Endothelial cell of umbilical vein (primary cell): ENCODE results near the gene CD163L1. TPM values are rescaled to one million over a fixed set of nuclear protein-coding genes. Genes with fewer than 3 reads are reported as not detected.

Experiments
- Bru-seq: library from RNA; stranded (reverse); fragments of 400-500 nt; gene quantifications from one replicate; lab custom pipeline; 2021; lab: Mats Ljungman, UMichigan
- BruChase-seq, 2 experiments: library from RNA; stranded (reverse); fragments of 400-500 nt; gene quantifications; one replicate each; lab custom pipeline; 2021; lab: Mats Ljungman, UMichigan
- BruUV-seq: library from RNA; stranded (reverse); fragments of 400-500 nt; replicated peaks from 2 replicates; lab custom pipeline; 2021; lab: Mats Ljungman, UMichigan
- CTCF ChIA-PET: fragments of 300-600, 350-600 bp; sonication (Branson Sonifier 250); formaldehyde crosslinking; loops from one replicate; lab custom pipeline; 2021; ENCODE audit warnings: antibody characterized with exemption, inconsistent platforms; lab: Charles Lee
- POLR2A ChIA-PET: fragments of 300-600, 350-600 bp; sonication (Branson Sonifier 250); formaldehyde crosslinking; loops from one replicate; lab custom pipeline; 2021; ENCODE audit warnings: antibody characterized with exemption, inconsistent platforms; lab: Charles Lee
- DNase-seq: peaks from one replicate; pipeline ENCODE4 v3.0.0-alpha.2; 2011; ENCODE audit warnings: low read depth, low spot score
- FAIRE-seq: peaks from 2 replicates; lab custom pipeline; 2011; peaks lifted over from hg19 to GRCh38; lab: Jason Lieb, UNC
- H2AFZ ChIP-seq: 2 replicates; pipeline ENCODE4 v1.6.0; 2012; ENCODE audit warnings: low read depth, low read length, control low read depth, inconsistent platforms
- H3K27ac ChIP-seq: 2 replicates; pipeline ENCODE4 v1.5.1; 2011; ENCODE audit warnings: low read depth, mild to moderate bottlenecking, control low read depth, low read length, moderate library complexity; ENCODE audit not compliant: insufficient read depth
- H3K27me3 ChIP-seq, 2 experiments: 2 replicates each; pipeline versions ENCODE4 v1.6.0 to v1.6.1; 2011; ENCODE audit warnings: low read length in 2 of 2, mixed read lengths in 1 of 2; ENCODE audit not compliant: control insufficient read depth in 2 of 2, insufficient read depth in 2 of 2
- H3K36me3 ChIP-seq, 2 experiments: 2 replicates in 1 of 2; 3 replicates in 1 of 2; pipeline ENCODE4 v1.5.1; 2011; ENCODE audit warnings: low read length in 2 of 2, mild to moderate bottlenecking in 1 of 2, moderate library complexity in 1 of 2; ENCODE audit not compliant: control insufficient read depth in 2 of 2, insufficient read depth in 2 of 2; ENCODE audit errors: extremely low read depth in 1 of 2
- H3K4me1 ChIP-seq: 3 replicates; pipeline ENCODE4 v1.5.1; 2011; ENCODE audit warnings: mild to moderate bottlenecking, low read length; ENCODE audit not compliant: control insufficient read depth, insufficient read depth; ENCODE audit errors: extremely low read depth
- H3K4me2 ChIP-seq: 2 replicates; pipeline ENCODE4 v1.6.1; 2011; ENCODE audit warnings: low read length, control low read depth, mixed read lengths; ENCODE audit not compliant: insufficient read depth
- H3K4me3 ChIP-seq, 3 experiments: fragments of 200-600 bp in 1 of 3; sonication (generic), shearing (Covaris generic) in 1 of 3; replicated peaks in 1 of 3; 2 replicates each; pipeline ENCODE4 v1.5.1; 2011 to 2016; ENCODE audit warnings: control low read depth in 3 of 3, low read length in 3 of 3, mild to moderate bottlenecking in 2 of 3, inconsistent platforms in 1 of 3, low read depth in 1 of 3, moderate library complexity in 1 of 3; ENCODE audit not compliant: insufficient read depth in 1 of 3
- H3K79me2 ChIP-seq: 2 replicates; pipeline ENCODE4 v1.6.0; 2012; ENCODE audit warnings: low read length, inconsistent platforms; ENCODE audit not compliant: control insufficient read depth, insufficient read depth
- H3K9ac ChIP-seq: replicated peaks from 2 replicates; pipeline ENCODE3; 2011; ENCODE audit warnings: low read length, control low read depth; ENCODE audit not compliant: insufficient read depth; ENCODE audit errors: extremely low read depth
- H3K9me1 ChIP-seq: replicated peaks from 3 replicates; pipeline ENCODE4 v1.6.0; 2011; ENCODE audit warnings: mild to moderate bottlenecking, low read length; ENCODE audit not compliant: control insufficient read depth, insufficient read depth; ENCODE audit errors: extremely low read depth
- H3K9me3 ChIP-seq: replicated peaks from 2 replicates; pipeline ENCODE4 v1.5.1; 2012; ENCODE audit warnings: low read length, inconsistent platforms; ENCODE audit not compliant: control insufficient read depth, insufficient read depth
- H4K20me1 ChIP-seq: replicated peaks from 2 replicates; pipeline ENCODE3; 2011; ENCODE audit warnings: mild to moderate bottlenecking, low read length; ENCODE audit not compliant: control insufficient read depth, insufficient read depth; ENCODE audit errors: extremely low read depth
- EZH2 ChIP-seq: IDR thresholded peaks from 2 replicates; pipeline ENCODE4 v1.6.1; 2012; ENCODE audit warnings: borderline replicate concordance, low read depth, mild to moderate bottlenecking, moderate library complexity, low read length, inconsistent platforms; ENCODE audit not compliant: severe bottlenecking
- FOS ChIP-seq: IDR thresholded peaks from 2 replicates; pipeline ENCODE4 v1.6.1; 2011; ENCODE audit warnings: mild to moderate bottlenecking, low read length, moderate library complexity, borderline replicate concordance; ENCODE audit not compliant: insufficient read depth
- GATA2 ChIP-seq: IDR thresholded peaks from 2 replicates; pipeline ENCODE4 v1.7.0; 2011; ENCODE audit warnings: low read depth, mild to moderate bottlenecking, moderate library complexity, mixed read lengths, low read length; ENCODE audit not compliant: insufficient read length, insufficient read depth
- JUN ChIP-seq: IDR thresholded peaks from 2 replicates; pipeline ENCODE4 v1.6.1; 2011; ENCODE audit warnings: borderline replicate concordance, low read depth; ENCODE audit not compliant: insufficient read length, insufficient read depth
- MYC ChIP-seq: IDR thresholded peaks from one replicate; pipeline ENCODE4 v1.6.1; 2011; ENCODE audit warnings: mild to moderate bottlenecking, low read depth, low read length
- POLR2A ChIP-seq: IDR thresholded peaks from 2 replicates; pipeline ENCODE4 v1.6.1; 2012; ENCODE audit warnings: low read depth, mild to moderate bottlenecking, control low read depth, low read length
- POLR2AphosphoS5 ChIP-seq: IDR thresholded peaks from 2 replicates; pipeline ENCODE4 v1.6.1; 2012; ENCODE audit warnings: low read depth, mild to moderate bottlenecking, control low read depth, low read length, moderate library complexity; ENCODE audit not compliant: insufficient read depth
- dilution Hi-C: fragments of 300-500 bp; cut with MboI; formaldehyde crosslinking; loops from one replicate; pipeline ENCODE4 v1.15.0; 2019; ENCODE audit warnings: low sequenced_read_pairs; ENCODE audit not compliant: extremely low pct_ligation_motif_present
- intact Hi-C: fragments of 100-400 bp; cut with micrococcal nuclease; formaldehyde crosslinking; loops from one replicate; pipeline ENCODE4 v1.10.0; 2022
- long read RNA-seq: library from polyadenylated mRNA; stranded (forward); transcript quantifications from one replicate; pipeline ENCODE4 v2.0.0, GENCODE V29; 2021
- polyA minus RNA-seq, 3 experiments: library from RNA; depleted of rRNA, polyadenylated mRNA; stranded (reverse); fragments of >200 nt; gene quantifications; 1 replicate in 1 of 3; 2 replicates in 2 of 3; pipeline ENCODE4 v1.2.3, GENCODE V29; 2011
- polyA plus RNA-seq, 4 experiments: library from polyadenylated mRNA; depleted of rRNA in 3 of 4; stranded (reverse) in 3 of 4; unstranded in 1 of 4; fragments of >200 nt; gene quantifications; 2 replicates each; pipeline versions ENCODE4 v1.2.1 to v1.2.3, GENCODE V29; 2011 to 2012; ENCODE audit warnings: missing spikeins in 1 of 4
- total RNA-seq: library from RNA; stranded (reverse); gene quantifications from 2 replicates; pipeline ENCODE4 v1.2.3, GENCODE V29; 2021
- TF ChIP-seq, protein P1 (sequence below): IDR thresholded peaks from 2 replicates; pipeline ENCODE4 v1.6.1; 2011; ENCODE audit not compliant: insufficient read depth, insufficient read length
- TF ChIP-seq, protein P2 (sequence below), 2 donors: IDR thresholded peaks; 1 replicate in 1 of 2; 2 replicates in 1 of 2; pipeline ENCODE4 v1.5.1; 2011; ENCODE audit warnings: low read length in 2 of 2, mild to moderate bottlenecking in 2 of 2, moderate library complexity in 2 of 2, control low read depth in 1 of 2, inconsistent platforms in 1 of 2, low read depth in 1 of 2; ENCODE audit not compliant: insufficient read depth in 1 of 2; ENCODE audit errors: extremely low read depth in 1 of 2

CD163L1 gene
- 7.5 and 10.7 TPM in 2 replicates for total RNA-seq
- 1.9 and 2.8 TPM in 2 replicates for polyA plus RNA-seq
- 4.2 TPM in 2 replicates for polyA plus RNA-seq (2011; cell fraction: cytosol; rRNA removed)
- 15.0 and 16.5 TPM in 2 replicates for polyA plus RNA-seq (2011; cell fraction: nucleus; rRNA removed)
- polyA plus RNA-seq (2012), result 9.0 and 11.9 TPM in 2 replicates
- 10.4 and 38.0 TPM in 2 replicates for polyA minus RNA-seq
- polyA minus RNA-seq (2011; cell fraction: cytosol; rRNA and poly(A)+ RNA removed), result 2.0 TPM
- 16.6 and 24.8 TPM in 2 replicates for polyA minus RNA-seq (2011; cell fraction: nucleus; rRNA and poly(A)+ RNA removed)
- Bru-seq, nascent RNA, result percentile 45 among the genes with signal in this experiment
- percentile 48 among the genes with signal in this experiment for BruChase-seq, experiment 1, labeled RNA remaining after a 6-hour chase
- BruChase-seq, experiment 2, labeled RNA remaining after a 2-hour chase, result percentile 48 among the genes with signal in this experiment
- long read RNA-seq, partial matches to known transcripts, result 4 of 11 reads
- long read RNA-seq, other reads (novel, unspliced or antisense), result 7 of 11 reads

DNA sequence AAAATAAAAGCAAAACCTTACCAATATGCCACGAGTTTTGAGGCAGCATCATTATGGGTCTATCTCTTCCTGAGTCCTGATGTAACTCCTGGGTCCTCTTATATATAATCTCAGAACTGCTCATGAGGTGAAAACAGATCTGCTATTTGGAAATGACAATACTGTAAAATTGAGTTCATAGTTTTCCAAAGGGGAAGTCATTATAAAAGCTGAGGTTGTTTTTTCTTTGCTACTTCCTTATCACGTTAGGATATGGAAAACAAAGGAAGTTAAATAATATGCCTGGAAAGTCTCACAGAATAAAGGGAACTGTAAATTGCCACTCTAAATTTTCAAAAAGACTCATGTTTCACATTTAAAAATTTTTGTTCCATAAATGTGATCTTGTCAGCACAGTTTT is at the start of gene CD163L1:
CD163L1 (minus strand) TSS at position 78 of the 400 bp plus-strand sequence; CDS start at position 52, 26 bp downstream.
- H3K9ac ChIP-seq, result peak within 1 kb of the TSS; percentile 9
- H2AFZ ChIP-seq, result peak within 1 kb of the TSS; percentile 76
- peaks cover 0 to 3% of the 10 kb centered on the region in 2 experiments for H3K27me3 ChIP-seq
- H3K9me1 ChIP-seq, result no peaks in the 10 kb centered on the region
- no peaks in the 10 kb centered on the region for H3K36me3 ChIP-seq
- peak within 1 kb of the TSS; percentile 58 for H3K4me2 ChIP-seq
- TF ChIP-seq MYC (no peak), JUN (no peak), EZH2 (no peak), POLR2AphosphoS5 (no peak), FOS (no peak), GATA2 (no peak), POLR2A (no peak)
- TF ChIP-seq, protein P1, sequence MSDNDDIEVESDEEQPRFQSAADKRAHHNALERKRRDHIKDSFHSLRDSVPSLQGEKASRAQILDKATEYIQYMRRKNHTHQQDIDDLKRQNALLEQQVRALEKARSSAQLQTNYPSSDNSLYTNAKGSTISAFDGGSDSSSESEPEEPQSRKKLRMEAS, result no peak
- TF ChIP-seq, protein P2, sequence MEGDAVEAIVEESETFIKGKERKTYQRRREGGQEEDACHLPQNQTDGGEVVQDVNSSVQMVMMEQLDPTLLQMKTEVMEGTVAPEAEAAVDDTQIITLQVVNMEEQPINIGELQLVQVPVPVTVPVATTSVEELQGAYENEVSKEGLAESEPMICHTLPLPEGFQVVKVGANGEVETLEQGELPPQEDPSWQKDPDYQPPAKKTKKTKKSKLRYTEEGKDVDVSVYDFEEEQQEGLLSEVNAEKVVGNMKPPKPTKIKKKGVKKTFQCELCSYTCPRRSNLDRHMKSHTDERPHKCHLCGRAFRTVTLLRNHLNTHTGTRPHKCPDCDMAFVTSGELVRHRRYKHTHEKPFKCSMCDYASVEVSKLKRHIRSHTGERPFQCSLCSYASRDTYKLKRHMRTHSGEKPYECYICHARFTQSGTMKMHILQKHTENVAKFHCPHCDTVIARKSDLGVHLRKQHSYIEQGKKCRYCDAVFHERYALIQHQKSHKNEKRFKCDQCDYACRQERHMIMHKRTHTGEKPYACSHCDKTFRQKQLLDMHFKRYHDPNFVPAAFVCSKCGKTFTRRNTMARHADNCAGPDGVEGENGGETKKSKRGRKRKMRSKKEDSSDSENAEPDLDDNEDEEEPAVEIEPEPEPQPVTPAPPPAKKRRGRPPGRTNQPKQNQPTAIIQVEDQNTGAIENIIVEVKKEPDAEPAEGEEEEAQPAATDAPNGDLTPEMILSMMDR (IDR thresholded peaks at IDR 0.05; ENCODE audit: extremely low read depth in 1 of 2, insufficient read depth in 1 of 2, low read depth in 1 of 2, low read length in 2 of 2), result no peak
- no TSS peak for BruUV-seq
- FAIRE-seq, result peak; percentile 55
- no peaks in the 10 kb centered on the region for H3K9me3 ChIP-seq
- dilution Hi-C loops, result no loop called here
- no peak within 1 kb of the TSS for H3K27ac ChIP-seq
- H3K4me3 ChIP-seq, result no peak within 1 kb of the TSS
- ChIA-PET CTCF (interaction anchor here (1.3 kb wide), 1 partner anchor 9 kb away, joined by 3 read pairs; no protein-coding TSS in a partner anchor), POLR2A (no interaction called here)
- DNase-seq, result peak; percentile 56
- intact Hi-C loops, result loop anchor here (5.0 kb wide), 1 partner anchor 227 kb away; no protein-coding TSS in a partner anchor
- peaks cover 6% of the 10 kb centered on the region for H3K4me1 ChIP-seq
- no peaks in the 10 kb centered on the region for H3K79me2 ChIP-seq
- no peaks in the 10 kb centered on the region for H4K20me1 ChIP-seq
